ENCODE data around the gene LYG1. TPM values are rescaled to one million over a fixed set of nuclear protein-coding genes. Genes with fewer than 3 reads are reported as not detected.
A peak's percentile ranks its signal among the peaks of the same experiment; 100 is the strongest.

LYG1 gene
- total and polyA plus RNA-seq, 9 of the 15 experiments (the other 6 are each of a cell fraction or from before 2014, with no cell fraction given) = 0.64 to 2.6 (median 1.2) TPM

DNA sequence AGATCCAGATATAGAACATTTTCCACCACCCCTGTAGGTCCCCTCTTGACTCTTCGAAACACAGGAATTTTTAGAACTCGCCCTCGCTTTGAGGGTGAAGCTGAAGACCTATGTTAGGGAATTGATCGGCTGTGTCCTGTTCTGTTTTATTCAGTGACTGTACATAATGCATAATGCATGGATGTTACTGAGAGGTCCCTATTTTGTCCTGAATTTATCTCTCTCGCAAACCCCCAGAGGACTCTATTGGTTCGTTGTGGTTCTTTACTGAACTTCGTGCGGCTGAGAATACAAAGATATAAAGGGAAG lies 35.8 kb upstream of the LYG1 start (continued):
- TF ChIP-seq PRPF4 (IDR thresholded peaks at IDR 0.05; ENCODE audit: insufficient read depth, low read depth, low read length, poor library complexity, severe bottlenecking) (no peak), ESRRB (CRISPR knock-in tag; IDR thresholded peaks at IDR 0.05; ENCODE audit: borderline replicate concordance) (no peak), SMARCA4 (IDR thresholded peaks at IDR 0.05) (0 out of 2 replicates have a peak, but pooled peaks have one; percentile 14), IFI16 (CRISPR knock-in tag; IDR thresholded peaks at IDR 0.05) (no peak), NFIX (CRISPR knock-in tag; IDR thresholded peaks at IDR 0.05; ENCODE audit: low read depth) (no peak), ZZZ3 (IDR thresholded peaks at IDR 0.05) (no peak), CBX5 (IDR thresholded peaks at IDR 0.05; ENCODE audit: borderline replicate concordance, low read depth) (no peak), ZNF764 (CRISPR knock-in tag; IDR thresholded peaks at IDR 0.05; ENCODE audit: low read depth) (no peak), SIX5 (IDR thresholded peaks at IDR 0.05; ENCODE audit: borderline replicate concordance in 1 of 2, insufficient read depth in 1 of 2, low read depth in 1 of 2, low read length in 2 of 2) (no peak), ZNF175 (CRISPR knock-in tag; IDR thresholded peaks at IDR 0.05; ENCODE audit: low read depth) (no peak; the same call in 1 of the 2 replicates), RUNX1 (IDR thresholded peaks at IDR 0.05; ENCODE audit: low read depth) (no peak), GTF2F1 (IDR thresholded peaks at IDR 0.05; ENCODE audit: low read depth, low read length) (no peak), MAFG (tag; conservative IDR thresholded peaks at IDR 0.05) (no peak), ZNF785 (CRISPR knock-in tag; IDR thresholded peaks at IDR 0.05) (no peak), TGIF2 (CRISPR knock-in tag; IDR thresholded peaks at IDR 0.05) (no peak), ZFPM2 (CRISPR knock-in tag; IDR thresholded peaks at IDR 0.05) (no peak), FOXM1 (IDR thresholded peaks at IDR 0.05; ENCODE audit: low read depth) (no peak), FOXM1 (CRISPR knock-in tag; IDR thresholded peaks at IDR 0.05; ENCODE audit: low read depth) (0 out of 2 replicates have a peak, but pooled peaks have one; percentile 20), ZNF23 (CRISPR knock-in tag; IDR thresholded peaks at IDR 0.05) (no peak), CBFA2T3 (IDR thresholded peaks at IDR 0.05) (no peak), NUFIP1 (IDR thresholded peaks at IDR 0.05; ENCODE audit: partially characterized antibody) (no peak)
- TF ChIP-seq, protein P1, sequence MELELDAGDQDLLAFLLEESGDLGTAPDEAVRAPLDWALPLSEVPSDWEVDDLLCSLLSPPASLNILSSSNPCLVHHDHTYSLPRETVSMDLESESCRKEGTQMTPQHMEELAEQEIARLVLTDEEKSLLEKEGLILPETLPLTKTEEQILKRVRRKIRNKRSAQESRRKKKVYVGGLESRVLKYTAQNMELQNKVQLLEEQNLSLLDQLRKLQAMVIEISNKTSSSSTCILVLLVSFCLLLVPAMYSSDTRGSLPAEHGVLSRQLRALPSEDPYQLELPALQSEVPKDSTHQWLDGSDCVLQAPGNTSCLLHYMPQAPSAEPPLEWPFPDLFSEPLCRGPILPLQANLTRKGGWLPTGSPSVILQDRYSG (tag; conservative IDR thresholded peaks at IDR 0.05; ENCODE audit: low read depth) = no peak
- TF ChIP-seq, protein P2, sequence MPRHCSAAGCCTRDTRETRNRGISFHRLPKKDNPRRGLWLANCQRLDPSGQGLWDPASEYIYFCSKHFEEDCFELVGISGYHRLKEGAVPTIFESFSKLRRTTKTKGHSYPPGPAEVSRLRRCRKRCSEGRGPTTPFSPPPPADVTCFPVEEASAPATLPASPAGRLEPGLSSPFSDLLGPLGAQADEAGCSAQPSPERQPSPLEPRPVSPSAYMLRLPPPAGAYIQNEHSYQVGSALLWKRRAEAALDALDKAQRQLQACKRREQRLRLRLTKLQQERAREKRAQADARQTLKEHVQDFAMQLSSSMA (CRISPR knock-in tag; IDR thresholded peaks at IDR 0.05) = no peak
- TF ChIP-seq, protein P3, sequence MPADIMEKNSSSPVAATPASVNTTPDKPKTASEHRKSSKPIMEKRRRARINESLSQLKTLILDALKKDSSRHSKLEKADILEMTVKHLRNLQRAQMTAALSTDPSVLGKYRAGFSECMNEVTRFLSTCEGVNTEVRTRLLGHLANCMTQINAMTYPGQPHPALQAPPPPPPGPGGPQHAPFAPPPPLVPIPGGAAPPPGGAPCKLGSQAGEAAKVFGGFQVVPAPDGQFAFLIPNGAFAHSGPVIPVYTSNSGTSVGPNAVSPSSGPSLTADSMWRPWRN (IDR thresholded peaks at IDR 0.05; ENCODE audit: low read depth) = no peak
- TF ChIP-seq, protein P4, sequence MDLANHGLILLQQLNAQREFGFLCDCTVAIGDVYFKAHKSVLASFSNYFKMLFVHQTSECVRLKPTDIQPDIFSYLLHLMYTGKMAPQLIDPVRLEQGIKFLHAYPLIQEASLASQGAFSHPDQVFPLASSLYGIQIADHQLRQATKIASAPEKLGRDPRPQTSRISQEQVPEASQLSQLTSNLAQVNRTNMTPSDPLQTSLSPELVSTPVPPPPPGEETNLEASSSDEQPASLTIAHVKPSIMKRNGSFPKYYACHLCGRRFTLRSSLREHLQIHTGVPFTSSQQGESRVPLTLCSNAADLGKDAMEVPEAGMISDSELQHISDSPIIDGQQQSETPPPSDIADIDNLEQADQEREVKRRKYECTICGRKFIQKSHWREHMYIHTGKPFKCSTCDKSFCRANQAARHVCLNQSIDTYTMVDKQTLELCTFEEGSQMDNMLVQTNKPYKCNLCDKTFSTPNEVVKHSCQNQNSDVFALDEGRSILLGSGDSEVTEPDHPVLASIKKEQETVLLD (IDR thresholded peaks at IDR 0.05) = no peak
- TF ChIP-seq, protein P5, sequence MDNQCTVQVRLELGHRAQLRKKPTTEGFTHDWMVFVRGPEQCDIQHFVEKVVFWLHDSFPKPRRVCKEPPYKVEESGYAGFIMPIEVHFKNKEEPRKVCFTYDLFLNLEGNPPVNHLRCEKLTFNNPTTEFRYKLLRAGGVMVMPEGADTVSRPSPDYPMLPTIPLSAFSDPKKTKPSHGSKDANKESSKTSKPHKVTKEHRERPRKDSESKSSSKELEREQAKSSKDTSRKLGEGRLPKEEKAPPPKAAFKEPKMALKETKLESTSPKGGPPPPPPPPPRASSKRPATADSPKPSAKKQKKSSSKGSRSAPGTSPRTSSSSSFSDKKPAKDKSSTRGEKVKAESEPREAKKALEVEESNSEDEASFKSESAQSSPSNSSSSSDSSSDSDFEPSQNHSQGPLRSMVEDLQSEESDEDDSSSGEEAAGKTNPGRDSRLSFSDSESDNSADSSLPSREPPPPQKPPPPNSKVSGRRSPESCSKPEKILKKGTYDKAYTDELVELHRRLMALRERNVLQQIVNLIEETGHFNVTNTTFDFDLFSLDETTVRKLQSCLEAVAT (IDR thresholded peaks at IDR 0.05) = peak in 1 of 2 experiments; percentile 2; a peak in 1 of 4 replicates
